ENCODE data around the gene FMNL3.

FMNL3 gene

GRCh38 chr12:49649445-49649844, 57.8 kb downstream of the FMNL3 start:
- TF ChIP-seq TEAD4 (IDR thresholded peaks at IDR 0.05) = no peak
- no peak for TF ChIP-seq MAX (IDR thresholded peaks at IDR 0.05)
- no peak for TF ChIP-seq TCF12 (IDR thresholded peaks at IDR 0.05; ENCODE audit: low read depth)
- TF ChIP-seq CREB1 (IDR thresholded peaks at IDR 0.05; ENCODE audit: low read depth) = no peak
- TF ChIP-seq ZBTB7A (IDR thresholded peaks at IDR 0.05; ENCODE audit: low read depth) = no peak
- no peak for TF ChIP-seq EGR1 (IDR thresholded peaks at IDR 0.05)
- no peak for TF ChIP-seq FOXM1 (IDR thresholded peaks at IDR 0.05; ENCODE audit: borderline replicate concordance, low read depth)
- no peak for TF ChIP-seq CEBPB (IDR thresholded peaks at IDR 0.05)
- TF ChIP-seq REST (IDR thresholded peaks at IDR 0.05; ENCODE audit: low read depth) = no peak
- TF ChIP-seq TAF1 (IDR thresholded peaks at IDR 0.05; ENCODE audit: low read depth) = no peak
- TF ChIP-seq EP300 (IDR thresholded peaks at IDR 0.05; ENCODE audit: borderline replicate concordance) = no peak
- no peak for TF ChIP-seq RAD21 (IDR thresholded peaks at IDR 0.05; ENCODE audit: low read depth)
- no peak for TF ChIP-seq NFIC (IDR thresholded peaks at IDR 0.05)
- TF ChIP-seq USF1 (IDR thresholded peaks at IDR 0.05) = no peak
- no peak for TF ChIP-seq YY1 (IDR thresholded peaks at IDR 0.05; ENCODE audit: low read depth)

GRCh38 chr12:49648712-49649003, 58.5 kb downstream of the FMNL3 start:
- TF ChIP-seq TAF1 (IDR thresholded peaks at IDR 0.05; ENCODE audit: low read depth) (no peak), NFIC (IDR thresholded peaks at IDR 0.05) (no peak), REST (IDR thresholded peaks at IDR 0.05; ENCODE audit: low read depth) (no peak), MAX (IDR thresholded peaks at IDR 0.05) (no peak), TEAD4 (IDR thresholded peaks at IDR 0.05) (no peak), EGR1 (IDR thresholded peaks at IDR 0.05) (no peak), RAD21 (IDR thresholded peaks at IDR 0.05; ENCODE audit: low read depth) (no peak), CREB1 (IDR thresholded peaks at IDR 0.05; ENCODE audit: low read depth) (no peak), TCF12 (IDR thresholded peaks at IDR 0.05; ENCODE audit: low read depth) (no peak), ZBTB7A (IDR thresholded peaks at IDR 0.05; ENCODE audit: low read depth) (no peak), CEBPB (IDR thresholded peaks at IDR 0.05) (no peak), FOXM1 (IDR thresholded peaks at IDR 0.05; ENCODE audit: borderline replicate concordance, low read depth) (no peak), USF1 (IDR thresholded peaks at IDR 0.05) (no peak), EP300 (IDR thresholded peaks at IDR 0.05; ENCODE audit: borderline replicate concordance) (no peak), YY1 (IDR thresholded peaks at IDR 0.05; ENCODE audit: low read depth) (no peak)

GRCh38 chr12:49647827-49648711, 59.1 kb downstream of the FMNL3 start:
- no peak for TF ChIP-seq CREB1 (IDR thresholded peaks at IDR 0.05; ENCODE audit: low read depth)
- TF ChIP-seq ZBTB7A (IDR thresholded peaks at IDR 0.05; ENCODE audit: low read depth) = no peak
- no peak for TF ChIP-seq YY1 (IDR thresholded peaks at IDR 0.05; ENCODE audit: low read depth)
- TF ChIP-seq NFIC (IDR thresholded peaks at IDR 0.05) = no peak
- TF ChIP-seq CEBPB (IDR thresholded peaks at IDR 0.05) = no peak
- TF ChIP-seq MAX (IDR thresholded peaks at IDR 0.05) = peak; percentile 37; the same call in 1 of the 2 replicates
- no peak for TF ChIP-seq FOXM1 (IDR thresholded peaks at IDR 0.05; ENCODE audit: borderline replicate concordance, low read depth)
- peak; percentile 25; the same call in 1 of the 2 replicates for TF ChIP-seq EP300 (IDR thresholded peaks at IDR 0.05; ENCODE audit: borderline replicate concordance)
- no peak for TF ChIP-seq TCF12 (IDR thresholded peaks at IDR 0.05; ENCODE audit: low read depth)
- peak; percentile 11; the same call in 1 of the 2 replicates for TF ChIP-seq RAD21 (IDR thresholded peaks at IDR 0.05; ENCODE audit: low read depth)
- TF ChIP-seq TEAD4 (IDR thresholded peaks at IDR 0.05) = peak; percentile 60
- TF ChIP-seq USF1 (IDR thresholded peaks at IDR 0.05) = no peak
- no peak for TF ChIP-seq EGR1 (IDR thresholded peaks at IDR 0.05)
- no peak for TF ChIP-seq TAF1 (IDR thresholded peaks at IDR 0.05; ENCODE audit: low read depth)
- TF ChIP-seq REST (IDR thresholded peaks at IDR 0.05; ENCODE audit: low read depth) = no peak

Data from Ishikawa (cell line).